GM19238 (cell line): Measurements from ENCODE around the gene TCAP.

ENCODE experiments used
- DNase-seq: peaks from one replicate; pipeline ENCODE4 v3.0.0; 2011; ENCODE audit warnings: low spot score; ENCODE audit not compliant: insufficient read length

The TCAP gene

DNA sequence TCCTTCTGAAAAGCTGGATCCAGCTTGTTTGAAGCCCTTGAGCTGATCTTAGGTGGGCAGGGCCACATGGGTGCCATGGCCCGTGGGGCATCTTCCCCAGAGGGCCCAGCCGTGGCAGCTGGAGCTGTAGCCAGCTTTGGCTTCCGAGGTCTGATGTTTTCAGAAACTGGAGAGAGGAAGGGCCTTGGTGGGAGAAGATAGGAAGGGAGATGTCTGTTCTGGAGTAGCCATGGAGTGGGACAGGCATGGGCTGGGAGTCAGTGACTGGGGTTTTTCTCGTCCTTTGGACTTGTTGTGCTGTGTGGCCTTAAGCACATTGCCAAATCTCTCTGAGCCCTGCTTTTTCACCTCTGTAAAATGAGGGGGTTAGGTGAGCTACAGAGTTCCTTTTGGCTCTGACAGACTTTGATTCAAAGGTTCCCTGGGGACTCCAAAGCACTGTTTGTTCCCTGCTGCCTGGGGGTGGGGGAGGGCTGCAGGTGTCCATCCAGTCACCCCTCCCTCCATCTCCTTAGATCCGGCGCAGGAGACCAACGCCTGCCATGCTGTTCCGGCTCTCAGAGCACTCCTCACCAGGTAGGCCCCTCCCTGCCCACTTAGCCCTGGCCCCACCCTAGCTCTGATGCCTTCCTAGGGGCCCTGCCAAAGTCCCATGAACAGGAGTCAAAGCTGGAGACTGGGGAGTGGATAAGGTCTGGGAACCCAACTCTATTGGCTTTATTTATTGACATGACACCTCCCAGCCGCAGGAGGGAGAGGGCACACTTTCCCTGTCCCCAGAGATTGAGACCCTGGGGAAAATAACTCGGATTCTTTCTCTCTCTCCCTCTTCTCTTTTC, 36.3 kb upstream of the TCAP start:
- DNase-seq, result no peak

DNA sequence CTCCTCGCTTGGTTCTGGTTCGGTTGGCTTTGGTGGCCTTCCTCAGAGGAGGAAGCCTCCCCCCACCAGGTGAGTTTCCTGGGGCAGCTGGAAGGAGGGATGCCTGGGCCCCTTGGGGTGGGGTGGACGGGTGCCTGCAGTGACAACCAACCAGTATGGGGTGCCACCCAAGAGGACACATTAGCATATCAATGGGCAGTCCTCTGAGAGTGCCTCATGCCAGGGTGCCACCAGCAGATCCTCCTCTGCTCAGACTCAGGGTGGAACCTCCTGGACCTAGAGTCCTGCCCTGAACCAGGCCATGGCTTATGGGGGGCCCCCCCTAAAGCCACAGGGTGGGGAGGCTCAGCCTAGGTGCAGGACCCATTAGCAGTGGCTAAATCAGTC, 35.7 kb upstream of the TCAP start:
- DNase-seq, result no peak

DNA sequence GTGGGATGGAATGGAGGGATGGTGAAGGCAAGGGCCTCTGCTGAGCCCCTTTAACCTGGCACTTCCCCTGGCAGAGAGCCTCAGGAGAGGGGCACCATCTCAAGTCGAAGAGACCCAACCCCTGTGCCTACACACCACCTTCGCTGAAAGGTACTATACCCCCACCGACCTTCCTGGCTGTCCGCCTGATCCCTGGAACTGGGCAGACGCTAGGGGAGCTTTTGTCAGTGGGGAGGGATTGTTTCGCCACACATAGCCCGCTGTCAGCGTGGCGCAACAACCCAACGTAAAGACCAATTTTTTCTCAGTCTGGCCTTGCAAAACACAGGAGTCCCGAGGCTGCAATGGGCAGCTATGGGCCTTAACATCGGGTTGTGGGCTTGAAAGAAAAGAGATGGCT, 35.3 kb upstream of the TCAP start:
- no peak for DNase-seq

DNA sequence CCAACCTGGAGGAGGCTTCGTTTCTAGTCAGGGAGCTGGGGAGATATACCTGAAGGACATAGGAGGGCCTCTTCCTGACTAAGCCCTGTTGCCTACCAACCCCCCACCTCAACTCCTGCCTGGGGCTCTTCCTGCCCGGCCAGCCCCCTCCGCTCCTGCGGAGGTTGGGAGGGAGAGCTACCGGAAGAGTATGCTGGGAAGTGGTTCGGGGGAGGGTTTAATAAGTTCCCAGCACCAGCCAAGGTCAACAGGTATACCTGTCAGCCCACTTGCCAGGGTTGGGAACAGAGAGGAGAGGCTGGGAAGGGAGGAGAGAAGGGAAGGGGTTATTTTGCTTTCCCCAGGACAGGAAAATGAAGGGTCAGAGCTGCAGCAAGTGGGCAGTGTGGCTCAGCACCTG, 33.7 kb upstream of the TCAP start:
- DNase-seq, result no peak

DNA sequence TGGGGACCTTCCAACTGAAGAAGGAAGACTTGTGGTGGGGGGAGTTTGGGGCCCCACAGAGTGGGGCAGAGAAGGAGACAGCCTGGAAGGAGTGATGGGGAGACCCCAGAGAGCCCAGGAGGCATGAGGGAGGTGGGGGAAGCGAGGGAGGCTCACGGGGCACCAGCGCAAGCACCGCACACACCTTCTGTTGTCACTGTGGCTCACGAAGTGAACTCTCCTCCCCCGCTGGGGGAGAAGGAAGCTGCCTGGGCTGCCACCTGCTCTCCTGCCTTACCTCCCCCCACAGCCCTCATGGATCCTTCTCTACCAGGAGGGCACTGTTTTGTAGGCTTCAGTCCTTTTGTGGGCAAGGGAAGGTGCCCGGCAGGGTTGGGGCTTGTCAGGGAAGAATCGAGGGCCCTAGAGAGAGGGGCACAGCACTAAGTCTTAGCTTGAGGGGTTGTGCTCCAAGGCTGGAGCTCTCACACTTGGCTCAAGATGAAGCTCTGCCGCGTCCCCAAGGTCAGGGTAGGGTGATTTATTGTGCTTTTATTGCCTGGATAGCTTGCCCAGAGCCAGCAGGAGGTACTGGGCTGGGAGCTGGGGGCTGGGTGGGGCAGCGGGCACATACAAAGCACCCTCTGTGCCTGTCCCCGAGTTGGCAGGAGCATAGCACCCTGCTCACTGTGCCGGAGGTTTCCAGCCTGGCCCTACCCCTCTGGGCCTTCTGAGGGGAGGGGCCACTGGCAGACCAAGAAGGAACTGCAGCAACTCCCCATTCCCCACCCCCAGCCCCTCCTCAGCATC, 32.8 kb upstream of the TCAP start:
- DNase-seq, result no peak

DNA sequence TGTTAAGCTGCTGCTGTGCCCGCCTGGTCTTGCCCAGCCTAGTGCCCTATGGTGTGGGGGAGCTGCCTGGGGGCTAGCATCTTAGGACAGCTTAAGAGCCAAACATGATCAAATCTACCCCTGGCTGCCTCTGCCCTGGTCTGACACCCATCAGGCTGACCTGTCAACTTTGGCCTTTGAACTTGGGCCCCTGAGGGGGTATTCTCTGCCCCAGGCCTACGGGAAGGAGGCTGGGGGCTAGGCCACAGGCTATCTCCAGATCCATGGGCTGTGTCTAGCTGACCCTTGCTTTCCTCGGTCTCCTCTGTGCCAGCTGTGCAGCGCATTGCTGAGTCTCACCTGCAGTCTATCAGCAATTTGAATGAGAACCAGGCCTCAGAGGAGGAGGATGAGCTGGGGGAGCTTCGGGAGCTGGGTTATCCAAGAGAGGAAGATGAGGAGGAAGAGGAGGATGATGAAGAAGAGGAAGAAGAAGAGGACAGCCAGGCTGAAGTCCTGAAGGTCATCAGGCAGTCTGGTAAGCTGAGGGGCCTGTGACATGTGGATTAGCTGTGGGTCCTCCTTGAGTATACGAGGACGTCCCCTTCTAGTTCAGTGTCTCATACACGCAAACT, 31.5 kb upstream of the TCAP start:
- no peak for DNase-seq

DNA sequence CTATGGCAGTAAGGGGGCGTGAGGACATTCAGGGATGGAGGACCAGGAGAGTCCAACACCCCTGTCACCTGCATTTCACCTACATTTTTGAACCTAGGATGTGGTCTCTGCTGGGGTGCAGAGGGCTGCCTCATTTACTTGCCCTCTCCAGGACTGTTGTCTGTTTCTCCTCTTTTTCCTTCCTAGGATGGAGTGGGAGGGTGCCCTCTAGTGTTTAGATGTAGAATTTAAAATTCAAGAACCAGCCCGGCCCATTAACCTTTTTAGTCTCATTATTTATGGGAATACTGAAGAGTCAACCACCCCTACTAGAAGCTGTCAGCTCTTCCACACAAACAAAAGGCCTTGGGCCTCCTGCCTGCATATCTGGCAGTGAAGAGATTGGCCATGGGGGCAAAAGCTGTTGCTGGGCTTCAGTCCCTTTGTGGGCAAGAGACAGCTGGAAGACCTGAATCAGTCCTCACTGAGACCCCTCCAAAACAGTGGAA, 30.7 kb upstream of the TCAP start:
- no peak for DNase-seq

DNA sequence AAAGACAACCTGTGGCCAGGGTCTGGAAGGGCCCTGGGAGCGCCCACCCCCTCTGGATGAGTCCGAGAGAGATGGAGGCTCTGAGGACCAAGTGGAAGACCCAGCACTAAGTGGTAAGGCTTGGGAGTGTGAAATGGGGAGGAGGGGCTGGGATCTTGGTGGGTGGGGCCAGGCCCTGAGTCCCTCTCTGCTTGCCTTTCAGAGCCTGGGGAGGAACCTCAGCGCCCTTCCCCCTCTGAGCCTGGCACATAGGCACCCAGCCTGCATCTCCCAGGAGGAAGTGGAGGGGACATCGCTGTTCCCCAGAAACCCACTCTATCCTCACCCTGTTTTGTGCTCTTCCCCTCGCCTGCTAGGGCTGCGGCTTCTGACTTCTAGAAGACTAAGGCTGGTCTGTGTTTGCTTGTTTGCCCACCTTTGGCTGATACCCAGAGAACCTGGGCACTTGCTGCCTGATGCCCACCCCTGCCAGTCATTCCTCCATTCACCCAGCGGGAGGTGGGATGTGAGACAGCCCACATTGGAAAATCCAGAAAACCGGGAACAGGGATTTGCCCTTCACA, 29.5 kb upstream of the TCAP start:
- no peak for DNase-seq

DNA sequence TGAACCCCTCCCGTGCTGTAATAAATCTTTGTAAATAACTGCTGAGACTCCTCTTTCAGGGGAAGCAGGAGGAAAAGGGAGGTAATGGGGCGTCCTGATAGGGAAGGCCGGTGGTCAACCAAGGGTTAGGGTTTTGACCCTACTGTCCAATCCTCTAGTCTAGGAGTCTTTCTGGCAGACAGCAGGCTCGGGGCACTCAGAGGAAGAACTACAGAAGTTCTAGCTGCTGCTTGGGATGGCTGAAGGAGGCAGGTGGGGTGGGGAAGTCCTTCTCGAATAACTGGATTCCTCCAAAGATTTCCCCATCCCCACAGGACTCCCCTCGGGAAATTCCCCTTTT, 28.6 kb upstream of the TCAP start:
- no peak for DNase-seq

DNA sequence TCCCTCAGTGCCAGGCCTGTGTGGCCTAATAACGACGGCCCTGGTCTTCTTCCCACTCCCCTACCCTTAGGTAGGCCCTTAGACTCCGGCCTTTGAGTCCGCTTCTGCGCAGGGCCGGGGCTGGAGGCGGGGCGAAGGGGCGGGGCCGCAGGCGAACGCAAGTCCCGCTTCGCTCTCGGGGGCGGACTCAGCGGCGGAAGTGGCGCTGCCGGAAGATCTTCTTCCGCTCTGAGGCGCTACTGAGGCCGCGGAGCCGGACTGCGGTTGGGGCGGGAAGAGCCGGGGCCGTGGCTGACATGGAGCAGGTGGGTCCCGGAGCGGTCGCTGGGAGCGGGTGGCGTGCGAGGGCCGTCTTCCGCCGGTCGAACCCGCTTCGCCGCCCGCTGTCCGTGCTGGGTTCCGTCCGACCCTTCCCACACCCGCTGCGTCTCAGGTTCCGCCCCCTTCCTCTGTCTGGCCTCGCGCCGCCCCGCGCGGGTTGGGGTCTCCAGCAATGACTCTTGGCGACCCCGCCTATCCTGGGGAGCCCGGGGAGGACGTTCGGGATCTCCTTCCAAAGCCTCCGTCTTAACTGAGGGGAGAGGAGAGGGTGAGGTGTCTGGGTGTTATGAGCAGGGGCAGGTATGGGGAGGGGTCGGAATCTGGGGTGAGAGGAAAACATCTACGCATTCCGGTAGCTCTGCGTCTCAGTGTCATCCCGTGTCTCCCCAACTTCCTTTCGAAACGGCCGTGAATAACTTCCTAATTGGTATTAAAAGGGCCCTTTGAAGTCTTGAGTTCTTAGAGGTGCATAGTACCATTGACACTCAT, 28.0 kb upstream of the TCAP start, which contains the start of gene STARD3:
STARD3 (plus strand) TSS at position 218 of the 810 bp plus-strand sequence. CDS start 16,388 bp downstream, outside the sequence.
- DNase-seq, result peak; percentile 98

DNA sequence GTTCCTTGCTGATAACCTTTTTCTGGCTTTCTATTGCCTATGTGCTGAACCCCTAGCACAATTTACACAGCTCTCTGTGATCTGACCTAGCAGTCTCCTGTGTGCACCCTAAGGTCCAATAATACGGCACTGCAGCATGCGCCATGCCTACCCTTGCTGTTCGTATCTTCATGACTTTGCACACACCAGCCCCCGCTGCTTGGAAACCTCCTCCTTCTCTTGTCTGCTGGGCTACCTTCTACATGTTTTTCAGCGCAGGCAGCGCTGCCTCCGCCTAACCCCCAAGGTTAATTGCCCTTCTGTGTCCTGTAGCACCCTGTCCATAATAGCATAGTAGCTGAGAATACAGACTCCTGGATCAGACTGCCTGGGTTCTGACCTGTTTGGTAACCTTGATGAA, 26.8 kb upstream of the TCAP start:
- DNase-seq, result no peak

DNA sequence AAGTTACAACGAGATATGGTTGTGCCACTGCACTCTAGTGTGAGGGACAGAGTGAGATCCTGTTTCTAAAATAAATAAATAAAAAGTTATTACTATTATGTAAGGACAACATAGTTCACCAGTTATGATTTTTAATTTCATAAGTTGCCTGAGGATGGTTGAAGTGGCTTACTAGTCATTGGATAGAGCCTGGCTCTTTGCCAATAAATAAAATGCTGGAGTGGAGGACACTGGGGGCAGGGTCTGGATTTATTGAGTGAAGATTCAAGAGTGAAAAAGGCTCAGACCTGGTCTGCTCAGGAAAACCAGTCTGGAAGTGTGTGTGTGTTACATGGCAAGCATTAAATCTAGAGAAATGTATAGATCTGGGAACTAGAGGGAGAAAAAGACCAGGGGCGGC, 26.1 kb upstream of the TCAP start:
- DNase-seq, result no peak

DNA sequence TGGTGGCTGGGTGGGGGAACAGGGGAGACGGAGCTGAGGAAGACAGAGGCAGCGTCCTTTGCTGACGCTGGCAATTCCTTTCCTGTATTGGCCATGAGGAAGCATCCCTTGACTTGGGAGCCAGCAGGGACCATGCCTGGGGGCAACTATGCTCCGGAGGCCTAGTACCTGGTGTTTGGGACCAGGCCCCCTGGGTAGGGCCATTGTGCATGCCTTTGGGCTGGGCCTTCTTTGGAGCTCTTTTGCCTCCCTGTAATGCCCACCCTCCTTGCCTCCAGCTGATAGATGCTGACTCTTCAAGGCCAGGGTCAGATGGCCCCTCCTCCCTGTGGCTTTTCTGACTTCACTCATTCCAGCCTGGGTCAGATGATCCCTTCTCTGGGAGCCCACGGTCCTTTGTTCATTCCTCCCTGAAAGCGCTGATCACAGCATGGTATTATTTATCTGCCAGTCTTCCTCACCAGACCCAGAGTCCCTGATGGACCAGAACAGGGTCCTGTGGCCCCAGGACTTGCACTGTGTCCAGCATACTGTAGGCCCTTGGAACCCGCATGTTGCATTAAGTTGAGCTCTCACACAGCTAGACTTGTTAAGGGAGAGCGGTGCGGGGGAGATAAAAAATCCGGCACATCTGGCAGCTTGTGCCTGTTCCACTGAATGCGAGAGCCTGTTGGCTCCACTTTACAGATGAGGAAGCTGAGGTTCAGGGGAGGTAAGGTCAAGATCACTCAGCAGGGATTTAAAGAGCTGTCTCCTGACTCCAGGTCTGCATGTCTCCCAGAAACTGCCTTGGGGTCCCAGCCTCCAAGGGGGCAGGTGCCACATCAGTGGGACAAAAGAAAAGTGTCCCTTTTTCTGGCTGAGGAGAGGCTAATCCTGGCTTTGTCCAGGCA, 25.3 kb upstream of the TCAP start:
- DNase-seq, result no peak

DNA sequence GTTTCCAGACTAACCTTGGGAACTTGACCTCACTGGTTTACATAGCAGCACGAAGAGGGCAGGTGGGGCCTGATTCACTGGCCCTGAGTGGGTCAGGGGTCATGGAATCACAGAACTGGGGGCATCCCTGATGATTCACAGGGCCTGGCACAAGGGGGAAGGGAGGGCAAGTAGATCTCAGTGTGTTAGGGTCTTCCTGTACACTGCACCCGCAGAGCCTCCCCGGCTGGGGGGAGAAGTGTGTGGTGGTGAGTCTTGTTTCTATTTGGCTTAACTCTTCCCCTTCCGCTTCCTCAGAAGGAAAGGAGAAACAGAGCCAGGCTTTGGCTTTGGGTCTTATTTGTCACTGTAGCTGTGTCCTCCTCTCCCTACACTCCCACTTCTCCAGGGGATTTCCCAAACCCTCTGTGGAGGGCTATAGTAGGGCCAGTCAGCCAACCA, 24.5 kb upstream of the TCAP start:
- DNase-seq, result no peak

DNA sequence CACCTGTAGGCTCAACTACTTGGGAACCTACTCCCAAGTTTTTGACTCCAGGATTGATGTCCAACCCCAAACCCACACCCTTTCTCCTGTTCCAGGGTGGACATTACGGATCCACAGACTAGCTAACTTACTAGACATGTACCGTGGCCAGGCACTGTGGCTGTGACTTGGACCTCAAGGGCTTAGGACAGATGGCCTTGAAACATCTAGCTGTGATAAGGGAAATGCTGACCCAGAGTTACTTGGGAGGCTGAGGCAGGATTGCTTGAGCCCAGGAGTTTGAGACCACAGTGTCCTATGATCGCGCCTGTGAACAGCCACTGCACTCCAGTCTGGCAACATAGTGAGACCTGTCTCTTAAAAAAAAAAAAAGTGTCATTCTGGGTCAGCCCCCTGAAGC, 24.1 kb upstream of the TCAP start:
- no peak for DNase-seq

DNA sequence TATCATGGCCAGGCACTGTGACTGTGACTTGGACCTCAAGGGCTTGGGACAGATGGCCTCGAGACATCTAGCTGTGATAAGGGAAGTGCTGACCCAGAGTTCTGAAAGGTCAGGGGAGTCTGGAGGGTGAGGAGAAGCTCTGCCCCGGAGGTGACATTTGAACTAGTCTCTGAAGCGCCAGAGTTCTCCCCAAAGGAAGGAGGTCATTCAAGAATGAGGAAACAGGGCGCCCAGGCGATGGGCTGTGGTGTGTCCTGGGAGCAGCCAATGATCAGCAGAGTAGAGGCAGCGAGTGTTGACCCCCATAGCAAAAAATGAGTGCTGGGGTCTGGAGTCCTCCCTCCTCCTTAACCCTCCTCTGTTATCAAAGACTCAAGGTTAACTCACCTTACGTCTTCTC, 23.3 kb upstream of the TCAP start:
- DNase-seq, result no peak

DNA sequence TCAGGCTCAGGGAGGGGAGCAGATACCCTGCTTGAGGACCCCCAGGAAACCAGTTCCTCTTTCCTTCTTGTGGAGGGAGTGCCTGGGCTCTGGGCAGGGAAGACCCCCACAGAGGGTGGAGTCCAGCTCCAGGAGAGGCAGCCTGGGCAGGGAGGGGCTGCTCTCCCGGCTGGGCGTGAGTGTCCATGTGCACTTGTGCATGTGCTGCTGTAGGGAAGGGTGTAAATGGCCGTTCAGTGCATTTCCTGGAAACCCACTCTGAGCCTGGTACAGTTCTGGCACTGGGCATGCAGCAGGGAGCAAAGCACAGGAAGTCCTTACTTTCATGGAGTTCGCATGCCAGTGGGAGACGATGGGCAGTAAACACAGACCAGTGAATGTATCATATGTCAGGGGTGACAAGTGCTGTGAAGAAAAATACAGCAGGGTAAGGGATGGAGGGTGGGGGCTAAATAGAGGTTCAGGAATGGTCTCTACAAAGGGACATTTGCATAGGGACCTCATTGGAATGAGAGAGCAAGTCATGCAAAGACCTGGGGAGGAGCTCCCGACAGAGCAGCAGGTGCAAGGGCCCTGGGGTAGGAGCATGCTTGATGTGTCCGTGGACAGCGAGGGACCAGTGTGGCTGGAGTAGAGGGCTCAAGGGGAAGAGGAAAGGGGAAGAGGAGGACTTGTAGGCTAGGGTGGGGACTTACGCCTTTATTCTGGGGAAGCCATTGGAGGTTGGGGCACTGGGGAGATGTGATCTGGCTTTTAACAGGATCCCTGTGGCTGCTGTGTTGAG, 22.7 kb upstream of the TCAP start:
- DNase-seq, result no peak

DNA sequence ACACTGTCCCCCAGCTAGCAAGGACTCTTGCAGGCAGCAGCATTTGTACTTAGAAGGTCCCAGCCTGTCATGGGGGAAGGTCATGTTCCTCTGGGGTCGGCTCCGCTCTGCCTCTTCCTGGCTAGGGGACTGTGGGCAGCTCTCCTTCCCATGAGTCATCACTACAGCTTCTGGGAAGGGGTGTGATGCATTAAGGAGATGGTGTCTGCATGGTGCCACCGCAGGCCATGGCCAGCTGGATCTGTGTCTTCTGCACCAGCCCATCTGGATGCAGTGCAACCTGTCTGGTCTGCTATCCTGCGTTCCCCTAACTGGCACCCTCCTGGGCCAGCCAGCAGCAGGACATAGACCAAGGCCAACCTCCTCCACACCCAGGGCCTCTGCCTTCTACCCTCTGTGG, 21.9 kb upstream of the TCAP start:
- DNase-seq, result no peak

DNA sequence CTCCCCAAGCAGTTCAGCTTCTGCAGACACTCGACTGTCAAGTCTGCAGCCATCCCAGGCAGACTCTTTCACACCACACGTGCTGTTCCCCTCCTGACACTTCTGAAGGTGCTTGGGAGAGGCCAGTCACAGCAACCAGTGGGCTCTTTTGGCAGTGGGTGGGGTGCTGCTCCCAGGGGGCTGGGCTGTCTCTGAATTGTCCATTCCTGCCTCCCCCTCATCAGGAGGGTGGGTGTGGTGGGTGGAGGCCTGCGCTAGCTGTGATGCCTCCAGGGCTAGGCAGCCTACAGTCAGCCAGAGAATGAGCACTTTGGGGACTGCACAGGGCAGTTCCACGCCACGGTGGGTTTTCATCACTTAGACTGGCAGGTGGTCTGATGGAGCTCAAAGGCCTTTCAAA, 17.9 kb upstream of the TCAP start:
- no peak for DNase-seq
